ENCODE measurements around the gene A1BG. TPM values are rescaled to one million over a fixed set of nuclear protein-coding genes. Genes with fewer than 3 reads are reported as not detected.
A peak's percentile ranks its signal among the peaks of the same experiment; 100 is the strongest.

A1BG gene
- polyA plus RNA-seq, 3 donors = 30.2 to 54.5 (median 35.3) TPM

GRCh38 chr19:58345558-58345957 lies 7.7 kb downstream of the A1BG start:
- peaks cover 16 to 31% of the 10 kb centered on the region in 2 donors for H3K4me1 ChIP-seq (ENCODE audit: control insufficient read depth in 1 of 2, insufficient read depth in 2 of 2, low read length in 2 of 2)
- peak overlapping the region in 1 of 2 donors; percentile 36 for H3K4me3 Mint-ChIP-seq
- WGBS (ENCODE audit: insufficient coverage) = 93% methylated on average over 2 of the region's 5 CpGs
- H3K9me3 ChIP-seq (replicated peaks in 1 of 2; ENCODE audit: control insufficient read depth in 1 of 2, insufficient read depth in 1 of 2, low read length in 2 of 2) = no peaks in the 10 kb centered on the region
- no peak for TF ChIP-seq CTCF (IDR thresholded peaks at IDR 0.05)
- peaks cover 0 to 26% of the 10 kb centered on the region in 2 donors for H3K27me3 ChIP-seq (ENCODE audit: control insufficient read depth in 2 of 2, insufficient read depth in 2 of 2, low read length in 2 of 2)
- no peak overlapping the region for H3K9ac ChIP-seq (ENCODE audit: insufficient read depth, low read length, poor library complexity, severe bottlenecking)
- no peak overlapping the region for H2AFZ ChIP-seq (ENCODE audit: insufficient read depth, low read depth, low read length, poor library complexity, severe bottlenecking)
- H3K36me3 Mint-ChIP-seq = peaks cover 14 to 16% of the 10 kb centered on the region in 2 donors
- peaks cover 0 to 10% (median 0%) of the 10 kb centered on the region in 7 donors for H3K9me3 Mint-ChIP-seq
- no peak overlapping the region for H3K4me3 ChIP-seq (replicated peaks in 1 of 3; ENCODE audit: low read depth in 2 of 3, low read length in 3 of 3)
- H3K27ac Mint-ChIP-seq = peak overlapping the region in 1 of 7 donors; percentile 11
- no peaks in the 10 kb centered on the region for H3K36me3 ChIP-seq (replicated peaks in 1 of 2; ENCODE audit: control insufficient read depth in 1 of 2, insufficient read depth in 2 of 2, low read length in 2 of 2)
- no peak overlapping the region for H3K27ac ChIP-seq (ENCODE audit: low read depth in 1 of 2, low read length in 2 of 2)
- H3K4me2 ChIP-seq (replicated peaks; ENCODE audit: extremely low read depth, low read length, poor library complexity, severe bottlenecking) = no peak overlapping the region
- no peaks in the 10 kb centered on the region for H4K20me1 ChIP-seq (ENCODE audit: insufficient read depth, low read length)
- intact Hi-C loops (cut with micrococcal nuclease) = no loop called here
- H3K4me1 Mint-ChIP-seq = peaks cover 28% of the 10 kb centered on the region
- DNase-seq = no peak
- H3K79me2 ChIP-seq (ENCODE audit: insufficient read depth, low read length) = no peaks in the 10 kb centered on the region
- peaks cover 10 to 29% (median 14%) of the 10 kb centered on the region in 3 donors for H3K27me3 Mint-ChIP-seq (ENCODE audit: low read depth in 3 of 3)

GRCh38 chr19:58338825-58339558 lies 14.3 kb downstream of the A1BG start:
- peak; percentile 15 for TF ChIP-seq CTCF (IDR thresholded peaks at IDR 0.05)
- WGBS (ENCODE audit: insufficient coverage) = 92% methylated on average over 26 of the region's 30 CpGs
- Histone ChIP-seq H3K4me2 (replicated peaks; ENCODE audit: extremely low read depth, low read length, poor library complexity, severe bottlenecking) (no peak overlapping the region), H2AFZ (ENCODE audit: insufficient read depth, low read depth, low read length, poor library complexity, severe bottlenecking) (no peak overlapping the region), H3K27me3 (ENCODE audit: control insufficient read depth in 2 of 2, insufficient read depth in 2 of 2, low read length in 2 of 2) (no peaks in the 10 kb centered on the region), H4K20me1 (ENCODE audit: insufficient read depth, low read length) (no peaks in the 10 kb centered on the region), H3K79me2 (ENCODE audit: insufficient read depth, low read length) (no peaks in the 10 kb centered on the region), H3K4me3 (replicated peaks in 1 of 3; ENCODE audit: low read depth in 2 of 3, low read length in 3 of 3) (no peak overlapping the region), H3K36me3 (replicated peaks in 1 of 2; ENCODE audit: control insufficient read depth in 1 of 2, insufficient read depth in 2 of 2, low read length in 2 of 2) (peaks cover 27 to 51% of the 10 kb centered on the region in 2 donors), H3K9me3 (replicated peaks in 1 of 2; ENCODE audit: control insufficient read depth in 1 of 2, insufficient read depth in 1 of 2, low read length in 2 of 2) (peaks cover 4 to 13% of the 10 kb centered on the region in 2 donors), H3K9ac (ENCODE audit: insufficient read depth, low read length, poor library complexity, severe bottlenecking) (no peak overlapping the region), H3K4me1 (ENCODE audit: control insufficient read depth in 1 of 2, insufficient read depth in 2 of 2, low read length in 2 of 2) (no peaks in the 10 kb centered on the region), H3K27ac (ENCODE audit: low read depth in 1 of 2, low read length in 2 of 2) (no peak overlapping the region)
- Mint-ChIP-seq H3K9me3 (peaks cover 2 to 17% (median 7%) of the 10 kb centered on the region in 7 donors), H3K27me3 (ENCODE audit: low read depth in 3 of 3) (peaks cover 2 to 3% (median 2%) of the 10 kb centered on the region in 3 donors), H3K36me3 (peaks cover 45 to 58% of the 10 kb centered on the region in 2 donors), H3K27ac (peak overlapping the region in 1 of 7 donors; percentile 30), H3K4me1 (no peaks in the 10 kb centered on the region), H3K4me3 (no peak overlapping the region)
- intact Hi-C loops (cut with micrococcal nuclease) = no loop called here
- DNase-seq = no peak
